NCI-H748 (cell line): ENCODE measurements around the gene NCLN.
"Not testable (repeated sequence)": the region's sequence is repeated elsewhere in the genome, so short reads cannot be mapped to it uniquely, and the experiment has no call there.

Experiments
- DNase-seq: peaks from one replicate; lab custom pipeline; 2025; ENCODE audit not compliant: unreplicated experiment; lab: John Stamatoyannopoulos, UW

NCLN gene

GRCh38 chr19:3224346-3225168 is 38.8 kb downstream of the NCLN start, which contains the start of gene CELF5:
Gene CELF5, plus strand, starts transcription at chr19:3224661. Its CDS starts 79 bp downstream, at chr19:3224740.
- DNase-seq, result peak; percentile 63

DNA sequence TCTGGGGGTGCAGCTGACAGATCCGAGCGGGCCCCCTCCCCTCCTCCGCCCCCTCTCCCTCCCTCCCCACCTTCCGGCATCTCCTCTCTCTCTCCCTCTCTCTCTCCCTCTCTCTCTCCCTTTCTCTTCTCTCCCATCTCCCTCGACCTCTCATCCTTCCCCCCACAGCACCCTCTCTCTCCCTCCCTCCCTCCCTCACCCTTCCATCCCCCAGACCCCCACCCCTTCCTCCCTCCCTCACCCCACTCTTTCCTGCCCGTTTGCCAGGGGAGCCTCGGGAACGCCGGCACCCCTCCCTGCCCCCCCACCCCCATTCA is 39.4 kb downstream of the NCLN start:
- DNase-seq, result no peak

- no peak for DNase-seq
Observed at GRCh38 chr19:3225677-3226093, 40.0 kb downstream of the NCLN start.

GRCh38 chr19:3227054-3227626 is 41.4 kb downstream of the NCLN start:
- DNase-seq, result no peak

DNA sequence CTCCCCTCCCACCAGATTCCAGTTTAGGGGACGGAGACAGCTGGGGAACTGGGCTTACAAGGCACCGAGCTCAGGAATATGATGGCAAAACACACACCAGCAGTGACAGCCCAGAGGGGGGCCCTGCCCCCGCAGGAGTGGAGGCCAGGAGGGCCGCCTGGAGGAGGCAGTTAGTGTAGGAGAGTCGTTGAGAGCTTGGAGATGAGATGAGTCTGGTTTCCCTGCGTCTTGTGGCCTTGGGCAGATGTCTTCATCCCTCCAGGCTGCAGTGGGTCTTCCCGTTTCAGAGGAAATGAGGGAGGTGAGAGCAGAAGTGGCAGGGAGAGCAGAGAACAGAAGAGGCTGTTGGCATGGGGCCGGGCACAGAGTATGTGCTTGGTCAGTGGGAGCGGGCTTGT is 43.6 kb downstream of the NCLN start:
- no peak for DNase-seq

DNA sequence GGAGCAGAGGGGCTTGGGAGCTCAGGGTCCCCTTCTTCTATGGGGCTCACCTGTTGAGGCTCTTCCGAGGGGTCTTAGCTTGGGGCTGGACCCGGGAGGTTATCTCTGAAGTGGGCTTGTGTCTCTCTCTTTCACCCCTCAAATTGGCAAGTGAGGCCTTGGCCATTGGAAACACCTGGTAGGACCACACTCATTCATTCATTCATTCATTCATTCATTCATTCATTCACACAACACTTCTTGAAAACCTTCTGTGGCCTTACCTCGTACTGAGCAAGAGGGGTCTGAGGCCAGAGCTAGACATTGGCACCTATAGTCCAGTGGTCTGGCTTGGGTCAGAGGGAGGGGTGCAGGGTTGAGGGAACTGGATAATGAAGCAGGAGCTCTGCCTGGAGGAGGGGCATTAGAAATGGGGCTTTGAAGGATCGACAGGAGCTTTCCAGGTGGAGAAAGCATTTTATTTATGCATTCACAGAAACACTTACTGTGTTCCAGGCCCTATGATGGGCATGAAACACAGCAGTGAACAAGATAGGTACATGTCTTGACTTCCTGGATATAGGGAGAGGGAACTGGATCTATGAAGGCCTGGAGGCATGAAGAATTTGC is 44.3 kb downstream of the NCLN start:
- no peak for DNase-seq

DNA sequence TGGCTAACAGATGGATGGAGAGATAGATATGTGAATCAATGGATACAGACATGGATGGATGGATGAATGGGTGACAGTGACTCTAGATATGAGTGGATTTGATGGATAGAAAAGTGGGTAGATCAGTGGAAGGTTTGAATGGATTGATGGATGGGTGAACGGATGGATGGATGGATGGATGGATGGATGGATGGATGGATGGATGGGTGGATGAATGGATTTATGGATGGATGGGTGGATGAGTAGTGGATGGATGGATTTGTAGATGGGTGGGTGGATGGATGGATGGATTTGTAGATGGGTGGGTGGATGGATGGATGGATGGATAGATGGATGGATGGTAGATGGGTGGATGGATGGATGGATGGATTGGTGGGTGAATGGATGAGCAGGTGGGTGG is 45.6 kb downstream of the NCLN start:
- DNase-seq, result no peak

GRCh38 chr19:3233116-3233515 is 47.4 kb downstream of the NCLN start:
- no peak for DNase-seq

DNA sequence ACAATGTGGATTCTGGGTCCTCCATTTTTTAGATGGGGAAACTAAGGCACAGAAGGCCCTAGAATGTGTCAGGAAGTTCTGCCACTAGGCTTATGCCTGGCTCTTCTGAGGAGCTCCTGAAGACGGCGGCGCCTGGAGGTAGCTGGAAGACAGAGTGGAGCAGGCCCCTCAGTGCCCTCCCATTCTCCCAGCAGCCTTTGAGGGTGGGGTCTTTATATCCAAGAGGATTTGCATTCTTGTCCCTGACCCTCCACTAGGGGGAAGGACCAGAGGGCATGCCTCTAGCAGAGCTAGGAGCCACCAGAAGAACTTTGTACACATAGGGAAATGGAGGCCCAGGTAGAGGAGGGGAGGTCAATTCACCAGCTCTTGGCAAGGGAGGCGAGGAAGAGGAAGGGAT is 48.1 kb downstream of the NCLN start:
- no peak for DNase-seq

GRCh38 chr19:3234800-3235199 is 49.1 kb downstream of the NCLN start:
- no peak for DNase-seq

GRCh38 chr19:3235604-3236003 is 49.9 kb downstream of the NCLN start:
- DNase-seq, result not testable (repeated sequence)

- no peak for DNase-seq
Observed at GRCh38 chr19:3236272-3236671, 50.5 kb downstream of the NCLN start.

DNA sequence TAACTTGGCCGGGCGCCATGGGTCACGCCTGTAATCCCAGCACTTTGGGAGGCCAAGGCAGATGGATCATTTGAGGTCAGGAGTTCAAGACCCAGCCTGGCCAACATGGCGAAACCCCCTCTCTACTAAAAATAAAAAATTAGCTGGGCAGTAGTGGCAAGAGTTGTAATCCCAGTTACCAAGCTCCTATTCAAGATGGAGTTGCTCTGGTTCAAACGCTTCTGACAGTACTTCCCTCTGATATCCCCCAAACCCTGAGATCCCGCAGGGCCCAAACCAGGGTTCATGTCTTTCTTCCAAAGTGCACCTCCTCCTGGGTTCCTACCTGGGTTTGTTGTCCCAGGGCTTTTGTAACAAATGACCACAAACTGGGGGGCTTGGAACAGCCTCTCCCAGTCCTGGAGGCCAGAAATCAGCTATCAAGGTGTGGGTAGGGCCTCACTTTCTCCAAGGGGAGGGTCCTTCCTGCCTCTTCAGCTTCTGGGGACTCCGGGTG is 52.4 kb downstream of the NCLN start:
- no peak for DNase-seq

DNA sequence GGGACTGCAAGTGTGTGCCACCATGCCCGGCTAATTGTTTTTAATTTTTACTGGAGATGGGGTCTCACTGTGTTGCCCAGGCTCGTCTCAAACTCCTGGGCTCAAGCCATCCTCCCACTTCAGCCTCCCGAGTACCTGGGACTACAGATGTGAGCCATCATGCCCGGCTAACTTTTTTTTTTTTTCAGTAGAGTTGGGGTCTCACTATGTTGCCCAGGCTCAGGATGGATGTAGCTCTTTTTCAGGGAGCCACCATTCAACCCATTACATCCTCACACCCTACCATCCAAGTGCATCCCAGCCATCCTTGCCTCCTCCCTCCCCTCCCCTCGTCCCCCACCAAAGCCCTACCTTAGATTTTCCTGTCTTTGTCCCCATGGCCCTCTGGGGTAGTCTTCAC is 53.6 kb downstream of the NCLN start:
- DNase-seq, result no peak

- no peak for DNase-seq
Observed at GRCh38 chr19:3243819-3244700, 58.3 kb downstream of the NCLN start.

- DNase-seq, result no peak
Observed at GRCh38 chr19:3245050-3245449, 59.3 kb downstream of the NCLN start.

DNA sequence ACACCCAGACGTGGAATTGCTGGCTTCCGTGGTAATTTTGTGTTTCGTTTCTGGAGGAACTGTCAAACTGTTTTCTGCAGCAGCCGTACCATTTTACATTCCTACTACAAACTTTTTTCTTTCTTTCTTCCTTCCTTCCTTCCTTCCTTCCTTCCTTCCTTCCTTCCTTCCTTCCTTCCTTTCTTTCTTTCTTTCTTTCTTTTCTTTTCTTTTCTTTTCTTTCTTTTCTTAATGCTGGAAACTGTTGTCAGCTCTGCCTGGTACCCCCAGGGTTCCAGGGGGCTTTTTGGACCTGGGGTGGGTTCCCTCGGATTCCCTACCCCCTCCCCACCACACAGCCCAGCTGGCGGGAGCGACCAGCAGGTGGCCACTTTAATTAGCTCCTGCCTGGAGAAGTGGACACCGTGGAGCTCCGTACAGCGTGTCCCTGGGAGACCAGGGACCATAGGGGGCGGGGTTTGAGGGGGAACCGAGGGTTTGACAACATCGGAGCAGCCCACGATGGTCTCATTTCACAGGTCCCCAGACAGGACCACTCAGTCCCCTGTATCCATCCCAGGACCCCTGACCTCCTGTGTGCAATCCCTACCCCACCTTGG is 63.1 kb downstream of the NCLN start:
- DNase-seq, result peak; percentile 45

GRCh38 chr19:3249408-3249807 is 63.7 kb downstream of the NCLN start:
- DNase-seq, result peak; percentile 68

- no peak for DNase-seq
Observed at GRCh38 chr19:3250675-3251074, 64.9 kb downstream of the NCLN start.

DNA sequence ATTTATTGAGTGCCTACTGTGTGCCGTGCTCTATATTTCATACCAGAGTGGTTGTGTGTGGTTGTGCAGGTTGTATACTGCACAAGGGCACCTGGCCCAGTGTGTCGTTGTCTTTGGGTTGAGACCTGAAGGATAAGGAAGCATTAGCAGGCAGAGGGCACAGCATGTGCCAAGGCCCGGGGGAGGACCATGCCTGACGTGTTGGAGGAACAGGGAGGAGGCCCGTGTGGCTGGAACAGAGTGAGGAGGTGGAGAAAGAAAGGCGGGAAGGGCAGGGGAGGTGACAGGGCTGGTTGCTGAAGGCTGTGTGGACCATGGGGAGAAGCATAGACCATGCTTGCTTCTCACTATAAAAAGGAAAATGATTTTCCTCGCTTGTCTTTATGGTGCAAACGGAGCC is 65.5 kb downstream of the NCLN start:
- no peak for DNase-seq

- no peak for DNase-seq
Observed at GRCh38 chr19:3252650-3253049, 66.9 kb downstream of the NCLN start.
